OCI-LY1 (cell line): ENCODE data around the gene PLIN4.

Experiments used
- EZH2 ChIP-seq: fragments of 200-600 bp; sonication (generic), shearing (Covaris generic); IDR thresholded peaks from 2 replicates; pipeline ENCODE4 v1.8.0; 2017; ENCODE audit warnings: borderline replicate concordance, mixed run types, mild to moderate bottlenecking, antibody characterized with exemption, low read length, moderate library complexity, mixed read lengths
- TF ChIP-seq, protein P1 (sequence below): fragments of 200-600 bp; sonication (generic), shearing (Covaris generic); IDR thresholded peaks from 2 replicates; pipeline ENCODE4 v1.5.1; 2017; ENCODE audit warnings: mild to moderate bottlenecking, antibody characterized with exemption, low read length, moderate library complexity, mixed read lengths

DNA sequence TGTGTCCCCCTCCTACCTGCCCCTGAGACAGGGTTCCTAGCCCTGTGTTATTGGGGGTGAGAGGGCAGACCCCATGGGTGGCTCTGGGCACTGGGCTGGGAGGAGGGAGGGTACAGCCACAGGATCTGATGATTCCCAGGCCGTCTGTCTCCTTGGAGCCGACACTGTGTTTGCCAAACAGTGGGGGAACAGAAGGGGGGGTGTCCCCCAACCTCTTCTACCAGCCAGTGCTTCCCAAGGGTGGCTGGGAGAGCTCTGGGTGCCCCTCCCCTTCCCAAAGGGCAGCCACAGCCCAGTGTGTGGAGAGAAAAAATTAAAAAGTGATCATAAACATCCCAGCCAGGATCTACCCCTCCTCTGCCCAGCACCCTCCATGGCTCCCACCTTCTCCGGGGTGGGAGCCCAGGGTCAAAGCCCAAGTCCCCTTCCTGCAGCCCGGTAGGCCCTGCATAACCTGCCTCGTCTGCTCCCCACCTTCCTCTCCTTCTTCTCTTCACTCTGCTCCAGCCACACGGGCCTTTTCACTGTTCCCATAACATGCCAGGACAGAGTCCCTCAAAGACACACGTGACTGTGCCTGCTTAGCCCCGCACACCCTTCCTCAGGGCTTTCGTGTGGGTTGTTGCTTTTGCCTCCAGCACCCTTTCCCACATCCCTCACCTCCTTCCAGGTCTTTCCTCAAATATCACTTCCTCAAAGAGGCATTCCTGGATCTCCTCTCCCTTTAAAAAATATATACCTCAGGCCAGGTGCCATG, 1.4 kb upstream of the PLIN4 start:
- TF ChIP-seq, protein P1, sequence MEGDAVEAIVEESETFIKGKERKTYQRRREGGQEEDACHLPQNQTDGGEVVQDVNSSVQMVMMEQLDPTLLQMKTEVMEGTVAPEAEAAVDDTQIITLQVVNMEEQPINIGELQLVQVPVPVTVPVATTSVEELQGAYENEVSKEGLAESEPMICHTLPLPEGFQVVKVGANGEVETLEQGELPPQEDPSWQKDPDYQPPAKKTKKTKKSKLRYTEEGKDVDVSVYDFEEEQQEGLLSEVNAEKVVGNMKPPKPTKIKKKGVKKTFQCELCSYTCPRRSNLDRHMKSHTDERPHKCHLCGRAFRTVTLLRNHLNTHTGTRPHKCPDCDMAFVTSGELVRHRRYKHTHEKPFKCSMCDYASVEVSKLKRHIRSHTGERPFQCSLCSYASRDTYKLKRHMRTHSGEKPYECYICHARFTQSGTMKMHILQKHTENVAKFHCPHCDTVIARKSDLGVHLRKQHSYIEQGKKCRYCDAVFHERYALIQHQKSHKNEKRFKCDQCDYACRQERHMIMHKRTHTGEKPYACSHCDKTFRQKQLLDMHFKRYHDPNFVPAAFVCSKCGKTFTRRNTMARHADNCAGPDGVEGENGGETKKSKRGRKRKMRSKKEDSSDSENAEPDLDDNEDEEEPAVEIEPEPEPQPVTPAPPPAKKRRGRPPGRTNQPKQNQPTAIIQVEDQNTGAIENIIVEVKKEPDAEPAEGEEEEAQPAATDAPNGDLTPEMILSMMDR, result no peak
- TF ChIP-seq EZH2, result no peak
